ENCODE results near the gene C1orf210. TPM values are rescaled to one million over a fixed set of nuclear protein-coding genes. Genes with fewer than 3 reads are reported as not detected.
A peak's percentile ranks its signal among the peaks of the same experiment; 100 is the strongest.

The C1orf210 gene
- total and polyA plus RNA-seq, 9 of the 15 experiments (the other 6 are each of a cell fraction or from before 2014, with no cell fraction given) = 0.21 TPM; not detected in 8

- intact Hi-C loops (cut with micrococcal nuclease) = no loop called here
- Histone ChIP-seq H3K9me3 (replicated peaks; ENCODE audit: control insufficient read depth, insufficient read depth, low read depth, low read length) (no peaks in the 10 kb centered on the region), H3K27me3 (ENCODE audit: control insufficient read depth in 2 of 2, insufficient read depth in 2 of 2, low read length in 2 of 2) (peaks cover 45 to 79% of the 10 kb centered on the region in 2 experiments), H3K9ac (ENCODE audit: insufficient read depth in 1 of 2, low read depth in 2 of 2, low read length in 2 of 2) (no peak overlapping the region), H4K20me1 (replicated peaks; ENCODE audit: control insufficient read depth, insufficient read depth, low read length) (no peaks in the 10 kb centered on the region; the same call in 1 of the 2 replicates), H3K36me3 (ENCODE audit: control insufficient read depth, insufficient read depth, low read length) (no peaks in the 10 kb centered on the region), H3K27ac (ENCODE audit: extremely low read depth, low read depth, low read length) (no peak overlapping the region), H3K9me1 (ENCODE audit: control insufficient read depth, insufficient read depth, low read length) (no peaks in the 10 kb centered on the region), H3K4me3 (no peak overlapping the region), H3K79me2 (ENCODE audit: control insufficient read depth, insufficient read depth, low read length) (no peaks in the 10 kb centered on the region), H3K4me1 (replicated peaks in 1 of 2; ENCODE audit: control insufficient read depth in 2 of 2, insufficient read depth in 2 of 2, low read length in 2 of 2) (peaks cover 16 to 19% of the 10 kb centered on the region in 2 experiments; a peak in 4 of 5 replicates), H3K4me2 (ENCODE audit: insufficient read depth, low read length) (peak overlapping the region; percentile 38), H2AFZ (ENCODE audit: low read depth, low read length) (peak overlapping the region; percentile 75)
- FAIRE-seq (no peak), ATAC-seq (no peak), DNase-seq (ENCODE audit: extremely low read depth in 1 of 4, low spot score in 3 of 4) (no peak)
- TF ChIP-seq RB1 (IDR thresholded peaks at IDR 0.05; ENCODE audit: low read depth) = no peak
- TF ChIP-seq ZNF584 (CRISPR knock-in tag; IDR thresholded peaks at IDR 0.05; ENCODE audit: low read depth) = 0 out of 2 replicates have a peak, but pooled peaks have one; percentile 9
- POLR2A ChIA-PET = interaction anchor here (1.5 kb wide), 1 partner anchor 17 kb away, joined by 4 read pairs; no protein-coding TSS in a partner anchor
- no TSS peak for BruUV-seq (replicated peaks)
- in situ Hi-C loops (cut with MboI) = no loop called here
- CTCF ChIA-PET (ENCODE audit: low intra/inter-chr PET ratio) = no interaction called here
- WGBS (ENCODE audit: insufficient coverage, low coverage, missing lambda C conversion rate) = 6% methylated on average over 8 of the region's 8 CpGs
Measured at GRCh38 chr1:43274804-43275180, 10.6 kb downstream of the C1orf210 start.

GRCh38 chr1:43274125-43274803 is 11.1 kb downstream of the C1orf210 start:
- Histone ChIP-seq H3K9me3 (replicated peaks; ENCODE audit: control insufficient read depth, insufficient read depth, low read depth, low read length) (no peaks in the 10 kb centered on the region), H3K9ac (ENCODE audit: insufficient read depth in 1 of 2, low read depth in 2 of 2, low read length in 2 of 2) (no peak overlapping the region), H3K79me2 (ENCODE audit: control insufficient read depth, insufficient read depth, low read length) (no peaks in the 10 kb centered on the region), H3K27me3 (ENCODE audit: control insufficient read depth in 2 of 2, insufficient read depth in 2 of 2, low read length in 2 of 2) (peaks cover 45 to 79% of the 10 kb centered on the region in 2 experiments), H3K4me2 (ENCODE audit: insufficient read depth, low read length) (peak overlapping the region; percentile 38), H4K20me1 (replicated peaks; ENCODE audit: control insufficient read depth, insufficient read depth, low read length) (no peaks in the 10 kb centered on the region; the same call in 1 of the 2 replicates), H3K27ac (ENCODE audit: extremely low read depth, low read depth, low read length) (no peak overlapping the region), H3K4me1 (replicated peaks in 1 of 2; ENCODE audit: control insufficient read depth in 2 of 2, insufficient read depth in 2 of 2, low read length in 2 of 2) (peaks cover 16 to 19% of the 10 kb centered on the region in 2 experiments; a peak in 4 of 5 replicates), H3K36me3 (ENCODE audit: control insufficient read depth, insufficient read depth, low read length) (no peaks in the 10 kb centered on the region), H3K4me3 (no peak overlapping the region), H2AFZ (ENCODE audit: low read depth, low read length) (peak overlapping the region; percentile 75), H3K9me1 (ENCODE audit: control insufficient read depth, insufficient read depth, low read length) (no peaks in the 10 kb centered on the region)
- WGBS (ENCODE audit: insufficient coverage, low coverage, missing lambda C conversion rate) = 9% methylated on average over 11 of the region's 11 CpGs
- intact Hi-C loops (cut with micrococcal nuclease) (no loop called here), in situ Hi-C loops (cut with MboI) (no loop called here)
- no TSS peak for BruUV-seq (replicated peaks)
- DNase-seq (ENCODE audit: extremely low read depth in 1 of 4, low spot score in 3 of 4) (peak in 2 of 4 experiments; percentile 21), FAIRE-seq (peak; percentile 19), ATAC-seq (peak; percentile 65)
- ChIA-PET CTCF (ENCODE audit: low intra/inter-chr PET ratio) (no interaction called here), POLR2A (interaction anchor here (0.6 kb wide), 1 partner anchor 150 kb away, joined by 4 read pairs; no protein-coding TSS in a partner anchor)
- TF ChIP-seq ZNF124 (CRISPR knock-in tag; IDR thresholded peaks at IDR 0.05) (no peak), RBFOX2 (IDR thresholded peaks at IDR 0.05; ENCODE audit: low read depth, low read length) (peak; percentile 46), NONO (IDR thresholded peaks at IDR 0.05; ENCODE audit: low read depth in 2 of 2, low read length in 1 of 2) (no peak), KLF6 (CRISPR knock-in tag; IDR thresholded peaks at IDR 0.05; ENCODE audit: borderline replicate concordance) (0 out of 2 replicates have a peak, but pooled peaks have one; percentile 20), HIVEP1 (CRISPR knock-in tag; IDR thresholded peaks at IDR 0.05) (no peak), SMARCA5 (IDR thresholded peaks at IDR 0.05) (no peak), RNF2 (IDR thresholded peaks at IDR 0.05) (no peak), RFX1 (IDR thresholded peaks at IDR 0.05) (peak; percentile 72), CBX1 (IDR thresholded peaks at IDR 0.05; ENCODE audit: low read depth) (no peak), ZNF121 (CRISPR knock-in tag; conservative IDR thresholded peaks at IDR 0.05) (no peak), FIP1L1 (IDR thresholded peaks at IDR 0.05; ENCODE audit: low read depth, low read length, poor library complexity, severe bottlenecking) (no peak)
